GM21528 (cell line): ENCODE results near the gene PCDHB15.
"Not testable (repeated sequence)": the region's sequence is repeated elsewhere in the genome, so short reads cannot be mapped to it uniquely, and the experiment has no call there.

Experiments
- ATAC-seq: cut with Tn5 transposase; IDR thresholded peaks from one replicate; pipeline ENCODE4 v1.9.1; 2021; ENCODE audit warnings: mild to moderate bottlenecking, moderate library complexity; ENCODE audit not compliant: unreplicated experiment, low FRiP score

Gene PCDHB15

DNA sequence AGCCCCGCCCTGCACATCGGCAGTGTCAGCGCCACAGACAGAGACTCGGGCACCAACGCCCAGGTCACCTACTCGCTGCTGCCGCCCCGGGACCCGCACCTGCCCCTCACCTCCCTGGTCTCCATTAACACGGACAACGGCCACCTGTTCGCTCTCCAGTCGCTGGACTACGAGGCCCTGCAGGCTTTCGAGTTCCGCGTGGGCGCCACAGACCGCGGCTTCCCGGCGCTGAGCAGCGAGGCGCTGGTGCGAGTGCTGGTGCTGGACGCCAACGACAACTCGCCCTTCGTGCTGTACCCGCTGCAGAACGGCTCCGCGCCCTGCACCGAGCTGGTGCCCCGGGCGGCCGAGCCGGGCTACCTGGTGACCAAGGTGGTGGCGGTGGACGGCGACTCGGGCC lies 1.8 kb downstream of the PCDHB15 start:
- ATAC-seq = not testable (repeated sequence)

DNA sequence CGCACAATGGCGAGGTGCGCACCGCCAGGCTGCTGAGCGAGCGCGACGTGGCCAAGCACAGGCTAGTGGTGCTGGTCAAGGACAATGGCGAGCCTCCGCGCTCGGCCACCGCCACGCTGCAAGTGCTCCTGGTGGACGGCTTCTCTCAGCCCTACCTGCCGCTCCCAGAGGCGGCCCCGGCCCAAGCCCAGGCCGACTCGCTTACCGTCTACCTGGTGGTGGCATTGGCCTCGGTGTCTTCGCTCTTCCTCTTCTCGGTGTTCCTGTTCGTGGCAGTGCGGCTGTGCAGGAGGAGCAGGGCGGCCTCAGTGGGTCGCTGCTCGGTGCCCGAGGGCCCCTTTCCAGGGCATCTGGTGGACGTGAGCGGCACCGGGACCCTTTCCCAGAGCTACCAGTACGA lies 2.2 kb downstream of the PCDHB15 start:
- ATAC-seq = not testable (repeated sequence)

DNA sequence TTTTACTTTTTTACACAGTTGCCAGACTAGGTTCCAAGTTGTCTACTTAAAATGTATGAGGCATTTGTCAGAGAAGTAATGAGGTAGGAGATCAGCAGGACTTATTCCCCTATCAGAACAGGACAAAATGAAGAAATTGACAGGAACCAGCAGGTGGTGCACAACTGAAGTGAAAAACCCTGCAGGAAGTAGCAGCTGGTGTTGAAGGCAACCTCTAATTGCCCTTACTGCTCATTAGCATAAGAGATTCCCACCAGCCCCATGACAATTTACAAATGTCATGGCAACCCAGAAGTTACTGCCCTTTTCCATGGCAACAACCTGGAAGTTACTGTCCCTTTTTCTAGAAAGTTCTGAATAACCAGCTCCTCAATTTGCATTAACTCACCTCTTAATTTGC lies 5.4 kb downstream of the PCDHB15 start:
- ATAC-seq = no peak

DNA sequence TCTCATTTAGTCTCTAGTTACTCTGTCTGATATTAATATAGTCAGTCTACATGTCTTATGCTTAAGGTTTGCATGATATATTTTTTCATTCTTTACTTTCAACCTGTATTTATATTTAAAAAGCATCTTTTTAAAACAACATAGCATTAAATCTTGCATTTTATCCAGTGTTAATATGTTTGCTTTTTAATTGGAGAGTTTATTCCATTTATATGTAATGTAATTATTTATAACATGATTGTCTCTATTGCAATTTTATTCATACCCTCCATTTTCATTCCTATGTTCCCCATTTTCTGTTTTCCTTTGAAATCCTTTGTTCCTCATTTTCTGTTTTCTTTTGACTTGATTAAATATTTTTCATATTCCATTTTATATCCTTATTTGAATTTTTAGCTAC lies 13.3 kb downstream of the PCDHB15 start:
- no peak for ATAC-seq

DNA sequence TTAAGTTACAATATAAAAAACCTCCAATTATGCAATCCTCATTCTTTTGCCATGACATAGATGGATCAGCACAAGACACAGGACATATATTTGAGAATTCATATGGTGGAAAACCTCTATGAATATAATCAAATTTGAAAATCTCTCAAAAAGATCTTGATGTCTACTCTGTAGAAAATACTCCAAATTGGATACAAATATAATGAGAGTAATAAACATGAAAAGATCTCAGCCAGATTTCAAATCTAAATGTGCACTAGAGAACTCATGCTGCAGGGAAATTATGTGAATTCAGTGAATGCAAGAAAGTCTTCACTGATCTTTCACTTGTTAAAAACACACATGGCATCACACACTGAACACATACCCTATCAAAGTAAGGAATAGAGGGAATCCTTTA lies 13.8 kb downstream of the PCDHB15 start:
- no peak for ATAC-seq

DNA sequence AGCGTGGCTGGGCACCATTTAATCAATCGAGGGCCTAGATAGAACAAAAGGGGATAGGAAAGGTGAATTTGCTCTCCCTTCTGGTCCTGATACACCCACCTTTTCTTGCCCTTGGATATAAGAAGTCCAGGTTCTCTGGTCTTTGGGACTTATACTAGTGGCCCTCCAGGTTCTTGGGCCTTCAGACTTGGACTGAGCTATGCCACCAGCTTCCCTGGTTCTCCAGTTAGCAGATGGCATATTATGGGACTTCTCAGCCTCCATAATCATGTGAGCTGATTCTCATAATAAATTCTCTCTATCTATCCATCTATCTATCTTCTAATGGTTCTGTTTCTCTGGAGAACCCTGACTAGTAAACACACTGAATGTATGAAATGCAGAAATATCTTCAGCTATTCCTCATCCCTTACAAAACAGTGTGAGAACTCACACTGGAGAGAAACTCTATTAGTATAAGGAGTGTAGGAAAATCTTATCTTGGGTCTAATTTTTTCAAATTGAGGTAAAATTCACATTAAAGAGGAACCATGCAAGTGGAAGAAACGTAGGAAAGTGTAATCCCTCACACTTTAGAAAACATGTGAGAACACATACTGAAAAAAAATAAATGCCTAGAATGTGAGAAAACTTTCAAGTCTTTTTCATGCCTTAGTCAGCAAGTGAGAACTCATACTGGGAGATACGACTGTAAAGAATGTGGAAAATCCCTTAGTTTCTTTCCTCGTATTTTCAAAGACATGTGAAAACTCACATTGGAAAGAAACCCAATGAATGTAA lies 15.5 kb downstream of the PCDHB15 start:
- ATAC-seq = no peak

DNA sequence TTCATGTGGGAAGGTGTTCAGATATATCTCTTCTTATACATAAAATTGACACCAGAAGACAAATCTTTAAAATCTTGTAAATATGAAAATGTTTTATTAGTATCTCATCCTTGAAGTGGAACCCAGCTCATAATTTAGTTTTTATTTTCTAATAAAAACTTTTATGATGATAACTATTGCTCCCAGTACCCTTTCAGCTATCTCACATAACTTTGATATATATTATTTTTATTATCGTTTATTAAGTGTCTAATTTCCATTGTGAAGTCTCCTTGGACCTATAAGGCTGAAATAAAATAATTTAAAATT lies 16.0 kb downstream of the PCDHB15 start:
- no peak for ATAC-seq

DNA sequence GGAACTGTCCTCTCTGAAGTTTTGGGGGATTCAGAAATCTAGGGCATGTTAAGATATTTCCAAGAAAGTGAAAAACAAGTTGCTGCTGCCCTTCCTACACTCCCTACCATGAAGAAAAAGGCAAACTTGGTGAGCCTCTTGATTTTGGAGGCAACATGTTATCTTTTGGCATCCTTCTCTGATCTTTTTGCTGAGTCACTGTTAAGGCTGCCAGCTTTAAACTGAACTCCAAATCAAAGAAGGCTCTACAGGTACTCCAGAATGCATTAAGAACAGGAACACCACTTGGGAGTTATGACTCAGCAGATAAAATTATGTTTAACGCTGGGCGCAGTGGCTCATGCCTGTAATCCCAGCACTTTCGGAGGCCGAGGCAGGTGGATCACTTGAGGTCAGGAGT lies 24.0 kb downstream of the PCDHB15 start:
- no peak for ATAC-seq

DNA sequence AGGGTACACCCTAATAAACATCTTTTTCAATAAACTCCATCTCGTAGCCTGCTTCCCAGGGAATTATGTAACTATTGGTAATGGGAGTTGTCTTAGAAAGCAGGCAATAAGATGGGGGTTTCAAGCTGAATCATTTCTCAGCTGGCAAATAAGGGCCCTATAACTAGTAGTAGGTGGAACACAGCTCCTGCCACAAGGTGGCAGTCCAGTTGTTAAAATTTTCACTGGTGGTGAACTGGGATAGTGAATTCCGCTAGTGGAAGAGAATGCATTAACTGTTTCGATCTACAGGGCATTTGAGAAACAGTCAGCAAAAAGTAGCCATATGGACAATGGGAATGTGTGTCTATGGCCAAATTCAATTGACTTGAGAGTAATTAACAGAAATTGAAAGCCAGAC lies 27.7 kb downstream of the PCDHB15 start:
- no peak for ATAC-seq

DNA sequence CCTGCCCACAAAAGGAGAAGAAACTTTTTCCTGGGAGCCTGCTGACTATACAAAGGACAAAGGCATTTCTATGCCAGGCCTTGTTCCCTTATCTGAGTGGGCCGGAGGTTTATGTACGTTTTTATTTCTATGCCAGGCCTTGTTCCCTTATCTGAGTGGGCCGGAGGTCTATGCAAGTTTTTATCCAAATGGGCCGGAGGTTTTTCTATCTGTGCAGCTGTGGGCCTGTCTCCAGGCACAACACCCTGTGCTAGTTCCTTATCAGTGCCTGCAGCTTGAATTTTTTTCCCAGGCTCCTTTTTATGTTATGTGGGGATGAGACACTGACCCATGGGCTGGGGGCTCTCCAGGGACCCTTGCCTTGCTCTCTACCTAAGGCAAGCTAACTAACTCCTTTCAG lies 53.2 kb downstream of the PCDHB15 start:
- no peak for ATAC-seq
